Anterior cingulate cortex (tissue), 58 donors: ENCODE results near the gene LILRA5.
"Not testable (repeated sequence)": the region's sequence is repeated elsewhere in the genome, so short reads cannot be mapped to it uniquely, and the experiment has no call there.

Experiments used
- DNase-seq, 58 donors: peaks; one replicate each; lab custom pipeline; 2025; lab: John Stamatoyannopoulos, UW

LILRA5 gene

DNA sequence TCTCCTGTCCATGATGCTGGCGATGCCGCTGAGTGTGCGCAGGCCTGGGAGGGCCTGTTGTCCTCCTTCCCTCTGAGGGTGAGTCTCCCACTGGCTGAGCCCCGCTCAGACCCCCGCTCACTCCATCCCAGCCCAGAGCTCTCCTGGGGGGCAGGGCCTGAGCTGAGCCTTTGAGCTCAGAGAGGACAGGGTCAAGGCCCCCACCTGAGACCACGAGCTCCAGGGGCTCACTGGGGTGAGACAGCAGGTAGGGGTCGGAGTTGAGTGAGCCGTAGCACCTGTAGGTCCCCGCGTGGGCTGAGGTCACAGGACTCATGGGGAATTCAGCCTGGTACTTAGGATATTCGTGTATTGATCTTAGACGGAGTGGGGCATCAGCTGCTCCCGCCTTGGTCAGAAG, 34.9 kb downstream of the LILRA5 start:
- DNase-seq, result not testable (repeated sequence)

DNA sequence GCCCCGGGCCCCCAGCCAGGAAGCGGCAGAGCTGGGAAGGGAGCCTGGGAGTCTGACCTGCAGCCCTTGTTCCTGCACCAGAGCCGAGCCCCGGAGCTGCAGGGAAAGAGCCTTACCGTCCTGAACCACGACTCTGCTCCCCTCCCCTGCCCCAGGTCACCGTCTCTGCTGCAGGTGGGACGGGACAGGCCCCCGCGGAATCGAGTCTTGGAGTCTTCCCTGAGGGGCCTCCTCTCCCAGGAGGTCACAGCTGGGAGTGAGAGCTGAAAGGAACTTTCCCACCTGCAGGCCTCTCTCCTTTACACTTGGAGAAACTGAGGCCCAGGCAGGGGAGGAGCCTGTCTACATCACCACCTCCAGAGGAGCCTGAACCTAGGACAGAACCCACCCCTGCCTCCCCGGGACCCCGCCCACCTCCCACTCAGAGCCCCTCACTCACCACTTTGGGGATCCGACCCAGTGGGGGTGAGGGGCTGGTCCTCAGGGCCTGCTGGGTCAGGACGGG, 35.8 kb downstream of the LILRA5 start:
- not testable (repeated sequence) for DNase-seq

DNA sequence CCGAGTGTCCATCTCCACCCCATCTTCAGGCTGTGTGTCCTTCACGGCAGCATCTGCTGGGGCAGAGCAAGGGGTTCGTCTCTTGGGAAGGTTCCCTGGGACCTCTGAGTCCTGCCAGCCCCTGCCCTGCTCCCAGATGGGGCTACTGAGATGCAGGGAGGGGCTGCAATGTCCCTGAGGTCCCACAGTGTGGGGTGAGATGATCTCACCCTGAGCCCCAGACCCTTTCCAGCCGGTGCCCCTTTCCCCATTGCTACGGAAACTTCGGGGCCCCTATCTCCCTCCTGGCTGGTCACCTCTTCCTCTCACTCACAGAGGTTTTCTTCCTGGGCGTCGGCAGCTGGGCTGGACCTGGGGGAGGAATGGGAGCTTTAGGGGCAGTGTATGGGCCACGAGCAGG, 37.0 kb downstream of the LILRA5 start:
- no peak for DNase-seq

DNA sequence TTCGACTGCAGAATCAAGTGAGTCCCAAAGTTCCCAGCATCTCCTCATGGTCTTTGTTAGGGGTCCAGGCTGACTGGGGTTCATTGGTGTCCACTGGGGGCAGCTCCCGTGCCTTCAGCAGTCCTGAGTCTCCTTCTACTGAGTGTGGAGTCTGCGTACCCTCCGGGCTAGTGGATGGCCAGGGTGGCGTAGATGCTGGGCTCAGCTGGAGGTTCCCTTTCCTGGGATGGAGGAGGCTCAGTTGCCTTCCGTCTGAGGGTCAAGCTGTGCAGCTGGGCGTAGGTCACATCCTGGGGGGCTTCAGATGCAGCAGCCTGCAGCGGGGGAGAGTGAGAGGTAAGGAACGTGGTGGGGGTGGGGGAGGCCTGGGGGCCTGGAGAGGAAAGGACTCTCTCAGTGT, 38.5 kb downstream of the LILRA5 start:
- not testable (repeated sequence) for DNase-seq

DNA sequence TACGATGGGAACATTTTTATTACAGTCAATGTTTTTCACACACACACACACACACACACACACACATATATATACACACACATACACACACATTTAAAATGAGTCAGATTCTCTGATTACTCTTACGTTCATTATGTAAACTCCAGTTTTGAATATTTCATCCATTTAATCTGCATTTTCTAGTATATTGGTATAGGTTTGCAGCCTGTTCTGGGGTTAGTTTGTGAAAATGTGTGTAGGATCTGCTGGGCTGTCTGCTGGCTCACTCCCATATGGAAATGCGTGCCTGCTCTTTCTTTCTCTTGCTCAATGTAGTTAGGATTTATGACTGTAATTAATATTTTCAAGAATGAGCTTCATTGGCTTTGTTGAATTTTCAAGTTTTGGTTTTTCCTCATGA, 39.1 kb downstream of the LILRA5 start:
- DNase-seq, result no peak

DNA sequence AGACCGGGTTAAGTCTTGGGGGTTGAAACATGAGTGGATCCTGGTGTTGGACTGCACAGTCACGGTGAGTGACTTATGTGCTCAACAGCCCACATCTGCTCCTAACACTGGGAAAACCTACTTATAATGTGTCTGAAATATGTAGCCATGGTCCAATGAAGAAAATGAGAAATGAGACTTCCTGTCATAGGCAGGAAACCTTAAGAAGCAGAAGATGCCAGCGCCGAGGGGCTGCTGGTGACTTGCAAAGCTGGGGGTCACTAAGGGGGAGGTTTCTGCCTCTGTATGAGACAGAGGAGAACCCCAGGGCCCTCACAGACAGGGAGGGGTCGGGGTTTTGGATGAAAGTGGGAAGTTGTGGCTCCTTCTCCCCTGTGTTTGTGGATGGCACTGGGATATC, 40.8 kb downstream of the LILRA5 start:
- not testable (repeated sequence) for DNase-seq

DNA sequence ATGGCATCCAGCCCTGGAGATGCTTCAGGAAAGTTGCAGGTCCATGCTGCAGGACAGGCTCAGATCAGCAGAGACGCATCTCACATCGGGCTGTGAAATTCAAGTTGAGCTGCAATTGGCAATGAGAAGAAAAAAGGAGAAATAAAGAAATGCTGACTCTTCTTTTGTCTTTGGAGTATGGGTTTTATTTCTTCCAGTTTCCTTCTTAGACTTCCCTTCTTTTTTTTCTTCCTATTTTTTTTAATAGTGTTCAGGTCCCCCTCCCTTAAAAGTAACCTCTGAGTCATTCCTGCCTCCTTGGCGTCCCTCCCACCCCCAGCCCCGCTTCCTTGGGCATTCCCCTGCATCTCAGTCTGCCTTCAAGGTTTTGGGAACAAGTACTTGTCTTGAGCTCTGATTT, 41.4 kb downstream of the LILRA5 start:
- not testable (repeated sequence) for DNase-seq

DNA sequence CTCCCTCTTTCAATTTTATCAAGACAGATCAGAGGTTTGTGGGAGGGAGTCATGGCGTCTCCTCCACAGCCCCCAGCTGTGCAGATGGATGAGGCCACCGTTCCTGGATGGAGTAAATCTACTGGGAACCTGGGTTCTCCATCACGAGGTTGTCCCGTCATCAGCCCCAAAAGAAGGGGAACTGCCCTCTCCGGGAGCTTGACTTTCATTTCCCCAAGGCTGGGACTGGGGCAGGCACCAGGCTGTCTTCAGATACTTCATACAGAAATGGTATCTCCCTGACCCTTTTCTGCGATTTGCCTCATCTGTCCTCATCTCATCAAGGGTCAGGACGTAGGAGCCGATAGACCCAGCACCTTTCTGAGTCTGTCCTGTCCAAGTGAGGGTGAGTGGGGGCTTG, 41.9 kb downstream of the LILRA5 start:
- peak in 13 of 58 donors; percentile 1 to 35 (median 9) for DNase-seq

DNA sequence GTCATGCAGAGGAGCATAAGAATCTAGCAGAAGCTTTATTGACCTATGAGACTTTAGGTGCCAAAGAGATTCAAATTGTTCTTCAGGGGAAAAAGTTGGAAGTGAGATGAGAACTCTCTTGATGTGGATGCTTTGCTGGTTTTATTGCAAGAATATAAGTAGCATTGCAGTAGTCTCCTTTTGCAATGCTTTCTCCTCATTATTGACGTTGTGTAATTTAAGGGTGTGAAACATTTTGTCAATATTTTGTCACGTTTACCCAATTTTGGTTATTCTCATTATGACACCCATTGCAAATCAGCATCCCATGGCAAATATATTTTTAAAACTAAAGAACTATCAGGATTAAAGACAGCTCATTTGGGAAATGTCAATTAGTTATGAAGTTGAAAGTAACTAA, 44.0 kb downstream of the LILRA5 start:
- DNase-seq, result no peak

DNA sequence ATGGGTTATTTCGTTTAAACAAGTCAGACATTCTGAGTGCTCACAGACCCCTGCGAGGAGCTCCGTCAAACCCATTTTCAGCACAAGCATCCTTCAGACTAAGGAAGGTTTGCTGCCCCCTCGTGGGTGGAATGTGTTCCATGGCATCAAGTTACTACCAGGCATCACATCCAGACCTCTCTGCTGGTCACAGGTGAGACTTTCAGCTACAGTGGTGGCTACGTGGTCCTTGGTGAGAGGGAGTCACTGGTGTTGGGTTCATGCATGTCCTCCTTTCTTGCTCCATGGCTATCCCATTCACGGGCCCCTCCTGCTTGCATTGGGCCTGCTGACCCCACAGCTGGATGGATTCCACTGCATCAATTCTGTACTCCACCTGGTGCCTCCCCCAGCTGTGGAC, 46.8 kb downstream of the LILRA5 start:
- peak in 28 of 58 donors; percentile 1 to 71 (median 14) for DNase-seq

DNA sequence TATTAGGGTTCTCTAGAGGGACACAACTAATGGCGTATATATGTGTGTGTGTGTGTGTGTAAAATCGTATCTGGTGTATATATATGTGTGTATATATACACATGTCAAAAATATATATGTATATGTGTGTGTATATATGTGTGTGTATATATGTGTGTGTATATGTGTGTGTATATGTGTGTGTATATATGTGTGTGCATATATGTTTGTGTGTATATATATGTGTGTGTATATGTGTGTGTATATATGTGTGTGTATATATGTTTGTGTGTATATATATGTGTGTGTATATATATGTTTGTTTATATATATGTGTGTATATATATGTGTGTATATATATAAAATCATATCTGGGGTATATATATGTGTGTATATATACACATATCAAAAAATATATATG, 50.5 kb downstream of the LILRA5 start:
- no peak for DNase-seq

DNA sequence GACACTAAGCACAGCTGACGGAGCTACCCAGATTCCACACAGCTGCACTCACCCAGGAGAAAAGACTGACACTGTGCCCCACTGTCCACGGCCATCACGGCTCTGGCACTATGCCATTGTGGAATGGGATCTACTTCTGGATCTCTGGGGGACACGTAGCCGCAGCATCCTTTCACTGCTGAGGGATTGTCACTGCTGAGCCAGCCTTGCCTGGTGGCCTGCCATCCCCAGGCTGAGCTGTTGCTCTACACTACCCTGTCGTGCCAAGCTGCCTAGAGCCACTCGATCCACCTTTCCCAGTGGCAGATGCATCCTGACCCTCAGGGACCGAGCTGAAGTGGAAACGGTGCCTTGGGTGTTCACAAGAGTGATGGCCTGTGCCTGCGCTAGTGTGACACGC, 50.9 kb downstream of the LILRA5 start:
- DNase-seq, result no peak

DNA sequence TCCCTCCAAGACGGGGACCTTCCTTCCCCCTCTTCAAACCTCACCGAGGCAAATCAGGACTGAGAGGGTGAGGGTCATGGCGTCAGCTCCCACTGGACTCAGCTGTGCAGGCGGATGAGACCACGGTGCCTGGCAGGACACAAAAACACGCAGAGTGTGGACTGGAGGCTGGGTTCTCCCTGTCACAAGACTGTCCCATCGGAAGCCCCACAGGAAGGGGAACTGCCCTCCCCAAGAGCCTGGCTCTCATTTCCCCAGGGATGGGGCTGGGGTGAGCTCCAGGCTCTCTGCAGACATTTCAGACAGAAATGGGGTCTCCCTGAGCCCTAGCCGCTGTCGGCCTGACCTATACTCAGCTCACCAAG, 55.9 kb downstream of the LILRA5 start, which contains the start of gene LILRB5:
Gene LILRB5, minus strand, starts transcription at position 158 of the 365 bp plus-strand sequence. Its CDS starts 80 bp downstream, at position 78.
- no peak for DNase-seq
